ENCODE data around the gene KDM4B.
"Not testable (repeated sequence)": the region's sequence is repeated elsewhere in the genome, so short reads cannot be mapped to it uniquely, and the experiment has no call there.

The KDM4B gene

GRCh38 chr19:4967738-4968461 is 1.0 kb upstream of the KDM4B start:
- DNase-seq (ENCODE audit: low read depth in 1 of 2, low spot score in 1 of 2): no peak

- no peak for DNase-seq (ENCODE audit: low read depth in 1 of 2, low spot score in 1 of 2)
These were observed 419 bp downstream of the KDM4B start for GRCh38 chr19:4969292-4969771.

GRCh38 chr19:4969772-4970531 is 1.0 kb downstream of the KDM4B start:
- no peak for DNase-seq (ENCODE audit: low read depth in 1 of 2, low spot score in 1 of 2)

GRCh38 chr19:4970558-4971423 is 1.9 kb downstream of the KDM4B start:
- DNase-seq (ENCODE audit: low read depth in 1 of 2, low spot score in 1 of 2): no peak

GRCh38 chr19:4971424-4971793 is 2.5 kb downstream of the KDM4B start:
- no peak for DNase-seq (ENCODE audit: low read depth in 1 of 2, low spot score in 1 of 2)

- no peak for DNase-seq (ENCODE audit: low read depth in 1 of 2, low spot score in 1 of 2)
These were observed 3.0 kb downstream of the KDM4B start for GRCh38 chr19:4971816-4972495.

- no peak for DNase-seq (ENCODE audit: low read depth in 1 of 2, low spot score in 1 of 2)
These were observed 3.8 kb downstream of the KDM4B start for GRCh38 chr19:4972509-4973230.

GRCh38 chr19:4974880-4975469 is 6.1 kb downstream of the KDM4B start:
- no peak for DNase-seq (ENCODE audit: low read depth in 1 of 2, low spot score in 1 of 2)

- DNase-seq (ENCODE audit: low read depth in 1 of 2, low spot score in 1 of 2): not testable (repeated sequence)
These were observed 6.7 kb downstream of the KDM4B start for GRCh38 chr19:4975601-4976000.

GRCh38 chr19:4976401-4977298 is 7.7 kb downstream of the KDM4B start:
- no peak for DNase-seq (ENCODE audit: low read depth in 1 of 2, low spot score in 1 of 2)

GRCh38 chr19:4977299-4978174 is 8.6 kb downstream of the KDM4B start:
- DNase-seq (ENCODE audit: low read depth in 1 of 2, low spot score in 1 of 2): no peak

GRCh38 chr19:4979211-4979807 is 10.4 kb downstream of the KDM4B start:
- no peak for DNase-seq (ENCODE audit: low read depth in 1 of 2, low spot score in 1 of 2)

GRCh38 chr19:4980067-4980466 is 11.2 kb downstream of the KDM4B start:
- DNase-seq (ENCODE audit: low read depth in 1 of 2, low spot score in 1 of 2): no peak

- no peak for DNase-seq (ENCODE audit: low read depth in 1 of 2, low spot score in 1 of 2)
These were observed 12.1 kb downstream of the KDM4B start for GRCh38 chr19:4980838-4981680.

- no peak for DNase-seq (ENCODE audit: low read depth in 1 of 2, low spot score in 1 of 2)
These were observed 12.7 kb downstream of the KDM4B start for GRCh38 chr19:4981681-4981958.

- no peak for DNase-seq (ENCODE audit: low read depth in 1 of 2, low spot score in 1 of 2)
These were observed 14.6 kb downstream of the KDM4B start for GRCh38 chr19:4983346-4984105.

All from stimulated activated CD4-positive, alpha-beta T cell treated with anti-CD3 and anti-CD28 coated beads, Interleukin-15, amount 100 ng/mL, for 1 hour (primary cell).